HG03159 (cell line): Measurements from ENCODE around the gene SUSD2.
"Not testable (repeated sequence)": the region's sequence is repeated elsewhere in the genome, so short reads cannot be mapped to it uniquely, and the experiment has no call there.

Experiments used
- ATAC-seq: cut with Tn5 transposase; IDR thresholded peaks from one replicate; pipeline ENCODE4 v1.9.1; 2021; ENCODE audit warnings: mild to moderate bottlenecking, moderate library complexity; ENCODE audit not compliant: unreplicated experiment

SUSD2 gene

DNA sequence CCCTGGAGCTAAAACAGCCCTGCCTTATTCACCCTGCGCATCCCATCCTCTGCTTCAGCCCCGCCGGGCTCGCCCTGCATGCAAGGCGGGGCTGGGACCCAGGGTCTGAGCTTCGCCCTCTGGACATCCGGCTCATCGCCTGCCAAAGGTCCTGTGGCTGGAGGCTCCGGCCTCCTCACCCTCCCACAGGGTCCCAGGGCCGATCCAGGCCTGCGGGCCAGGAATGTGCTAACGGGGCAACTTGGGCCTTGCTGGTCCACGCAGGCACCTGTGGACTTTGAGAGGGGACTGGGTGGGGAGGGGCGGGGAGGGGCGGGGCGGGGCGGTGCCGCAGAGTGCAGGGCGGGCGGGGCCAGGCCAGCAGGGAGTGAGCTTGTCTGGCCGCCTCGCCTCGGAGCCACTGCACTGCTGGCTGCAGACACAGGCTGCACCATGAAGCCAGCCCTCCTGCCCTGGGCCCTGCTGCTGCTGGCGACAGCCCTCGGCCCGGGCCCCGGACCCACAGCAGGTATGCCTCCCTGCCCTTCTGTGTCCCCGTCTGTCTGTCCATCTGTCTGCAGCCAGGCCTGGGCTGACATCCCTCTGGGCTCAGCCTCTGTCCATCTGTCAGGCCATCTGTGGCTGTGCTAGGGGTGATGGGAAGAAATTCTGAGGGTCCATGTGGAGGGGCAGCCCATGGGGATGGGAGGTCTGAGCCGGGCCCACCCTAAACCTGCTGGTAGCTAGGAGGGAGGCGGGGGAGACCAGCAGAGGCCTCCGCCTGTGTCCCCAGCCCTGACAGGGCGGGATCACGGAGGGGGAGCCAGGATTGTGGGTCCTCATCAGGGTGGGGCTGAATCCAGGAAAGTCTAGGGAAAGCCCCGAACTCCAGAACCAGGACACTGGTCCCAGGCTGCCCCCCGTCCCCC is at the start of gene SUSD2:
TSS of gene SUSD2 (plus strand) at position 400 of the 908 bp plus-strand sequence. CDS start at position 433, 33 bp downstream.
- ATAC-seq: no peak

DNA sequence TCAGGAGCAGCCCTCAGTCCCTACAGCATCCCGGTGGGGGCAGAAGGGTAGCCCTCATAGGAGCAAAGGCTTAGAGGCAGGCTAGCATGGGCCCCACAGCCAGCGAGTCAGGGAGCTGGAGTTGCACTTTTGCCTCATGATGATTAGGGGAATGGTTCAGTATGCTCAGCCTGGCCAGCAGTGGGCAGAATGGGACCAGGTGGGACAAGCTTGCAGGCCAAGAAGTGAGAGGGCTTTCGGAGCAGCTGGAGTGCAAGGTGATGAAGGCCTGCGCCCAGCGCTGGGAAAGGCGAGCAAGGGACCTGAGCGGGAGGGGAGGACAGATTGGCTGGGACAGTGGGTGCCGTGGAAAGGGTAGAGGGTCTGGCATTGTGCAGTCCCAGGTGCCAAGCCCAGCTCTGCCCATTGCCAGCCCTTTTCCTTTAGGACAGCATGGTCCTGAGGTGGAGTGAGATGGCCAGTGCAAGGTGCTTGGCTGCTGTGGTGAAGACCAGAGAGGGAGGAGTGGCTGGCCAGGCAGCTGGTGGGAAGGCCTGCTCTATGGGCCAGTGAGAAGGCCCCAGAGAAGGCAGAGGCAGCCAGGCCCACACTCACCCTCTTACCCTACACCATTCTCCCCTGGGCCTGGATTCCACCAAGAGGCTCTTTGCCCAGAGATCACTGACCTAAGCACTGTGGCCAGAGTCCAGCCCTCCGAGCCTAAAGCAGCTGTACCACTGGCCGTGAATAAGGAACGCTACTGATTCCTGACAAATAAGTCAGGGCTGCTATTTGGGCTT is 47.9 kb upstream of the SUSD2 start:
- no peak for ATAC-seq

DNA sequence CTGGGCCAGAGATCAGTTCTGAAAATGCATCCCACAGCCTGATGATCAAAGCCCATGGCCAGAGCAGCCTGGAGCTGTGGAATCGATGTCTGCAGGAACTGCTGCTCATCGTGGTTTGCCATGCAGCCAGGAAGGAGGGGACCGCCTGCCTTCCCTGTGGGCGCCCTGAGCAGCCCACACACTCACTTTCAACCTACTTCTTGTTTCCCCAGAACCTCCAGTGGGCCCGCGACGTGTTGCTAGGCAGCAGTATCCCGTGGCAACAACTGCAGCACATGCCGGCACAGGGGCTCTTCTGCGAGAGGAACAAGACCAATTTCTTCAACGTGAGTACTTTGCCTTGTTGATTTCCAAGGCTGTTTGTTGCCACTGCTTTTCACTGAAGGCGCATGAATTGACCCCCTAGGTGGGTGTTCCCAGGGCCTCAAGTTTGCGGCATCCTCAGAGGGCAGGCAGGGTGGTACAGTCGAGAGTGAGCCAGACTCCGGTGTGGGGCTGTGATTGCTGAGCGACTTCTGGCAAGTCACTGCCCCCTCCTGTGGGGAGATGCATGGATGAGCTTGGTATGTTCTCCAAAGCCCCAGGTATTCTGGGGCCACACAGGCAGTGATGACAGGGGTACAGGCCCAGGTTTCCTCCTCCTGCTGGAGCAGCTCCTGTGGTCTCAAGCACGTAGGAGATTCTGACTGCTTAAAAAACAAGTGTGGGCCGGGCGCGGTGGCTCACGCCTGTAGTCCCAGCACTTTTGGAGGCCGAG is 47.0 kb upstream of the SUSD2 start:
- no peak for ATAC-seq

DNA sequence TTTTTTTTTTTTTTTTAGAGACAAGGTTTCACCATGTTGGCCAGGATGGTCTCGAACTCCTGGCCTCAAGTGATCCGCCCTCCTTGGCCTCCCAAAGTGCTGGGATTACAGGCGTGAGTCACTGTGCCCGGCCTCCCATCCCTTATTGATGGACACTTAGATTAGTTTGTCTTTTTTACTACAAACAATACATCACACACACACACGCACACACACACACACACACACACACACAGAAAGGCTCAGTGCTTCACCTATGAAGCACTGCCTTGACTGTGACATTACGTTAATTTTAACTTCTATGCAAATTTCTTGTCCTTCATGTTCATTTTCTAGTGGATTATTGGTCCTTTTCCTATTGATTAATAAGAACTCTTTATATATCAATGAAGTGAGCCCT is 44.8 kb upstream of the SUSD2 start:
- ATAC-seq: not testable (repeated sequence)

GRCh38 chr22:24137595-24137994 is 43.7 kb upstream of the SUSD2 start:
- no peak for ATAC-seq

GRCh38 chr22:24138649-24139420 is 42.5 kb upstream of the SUSD2 start:
- no peak for ATAC-seq

- no peak for ATAC-seq
Observed at GRCh38 chr22:24140357-24140756, 40.9 kb upstream of the SUSD2 start.

- ATAC-seq: no peak
Observed at GRCh38 chr22:24141586-24141985, 39.7 kb upstream of the SUSD2 start.

DNA sequence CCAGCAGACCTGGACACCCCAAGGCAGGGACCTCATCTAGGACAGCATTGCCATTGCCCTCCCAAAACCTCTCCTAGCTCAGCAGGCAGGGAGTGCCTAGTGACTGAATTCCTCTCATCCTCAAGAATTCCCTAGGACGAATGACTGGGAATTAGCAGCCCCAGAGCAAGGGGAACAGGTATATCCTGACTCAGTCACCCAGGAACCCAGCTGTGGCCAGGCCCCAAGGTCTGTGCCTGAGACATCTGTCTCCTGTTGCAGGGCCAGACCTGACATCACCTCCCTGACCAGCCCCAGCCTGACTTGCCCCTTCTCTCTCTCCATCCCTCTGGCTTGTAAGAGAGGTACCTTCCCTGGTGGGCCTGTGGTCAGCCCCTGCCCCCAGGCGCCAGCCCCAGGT is 39.0 kb upstream of the SUSD2 start:
- ATAC-seq: no peak

DNA sequence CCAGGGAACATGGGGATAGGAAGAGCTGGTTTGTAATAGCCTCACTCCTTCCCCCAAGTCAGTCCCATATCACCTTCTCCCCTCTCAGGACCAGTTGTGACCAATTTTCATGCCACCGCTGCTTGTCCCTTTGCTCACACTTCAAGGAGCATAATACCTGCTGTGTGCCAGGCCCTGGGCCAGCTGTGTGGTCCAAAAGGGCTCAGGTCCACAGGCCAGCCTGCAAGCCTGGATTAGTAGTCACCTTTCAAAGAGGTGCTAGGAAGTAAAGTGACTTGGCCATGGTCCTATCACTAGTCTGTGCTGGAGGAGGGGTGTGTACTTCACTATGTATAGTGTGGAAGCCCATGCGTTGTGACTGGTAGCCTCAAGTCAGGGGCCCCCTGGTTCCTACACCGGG is 38.5 kb upstream of the SUSD2 start:
- ATAC-seq: no peak

GRCh38 chr22:24144056-24144777 is 37.1 kb upstream of the SUSD2 start:
- ATAC-seq: no peak

DNA sequence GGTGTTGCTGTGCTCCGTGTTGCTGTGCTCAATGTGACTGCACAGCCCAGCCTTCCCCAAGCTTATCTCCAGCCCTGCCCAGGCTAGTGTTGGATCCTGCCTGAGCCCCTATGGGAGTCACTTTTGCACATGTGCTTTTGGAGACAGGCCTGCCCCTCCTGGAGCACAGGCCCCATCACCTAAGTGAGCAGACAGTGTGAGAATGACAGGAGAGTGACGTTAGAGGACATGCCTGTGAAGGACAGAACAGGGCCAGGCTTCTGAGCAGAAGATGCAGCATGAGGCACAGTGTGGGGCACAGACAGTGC is 36.6 kb upstream of the SUSD2 start:
- no peak for ATAC-seq

DNA sequence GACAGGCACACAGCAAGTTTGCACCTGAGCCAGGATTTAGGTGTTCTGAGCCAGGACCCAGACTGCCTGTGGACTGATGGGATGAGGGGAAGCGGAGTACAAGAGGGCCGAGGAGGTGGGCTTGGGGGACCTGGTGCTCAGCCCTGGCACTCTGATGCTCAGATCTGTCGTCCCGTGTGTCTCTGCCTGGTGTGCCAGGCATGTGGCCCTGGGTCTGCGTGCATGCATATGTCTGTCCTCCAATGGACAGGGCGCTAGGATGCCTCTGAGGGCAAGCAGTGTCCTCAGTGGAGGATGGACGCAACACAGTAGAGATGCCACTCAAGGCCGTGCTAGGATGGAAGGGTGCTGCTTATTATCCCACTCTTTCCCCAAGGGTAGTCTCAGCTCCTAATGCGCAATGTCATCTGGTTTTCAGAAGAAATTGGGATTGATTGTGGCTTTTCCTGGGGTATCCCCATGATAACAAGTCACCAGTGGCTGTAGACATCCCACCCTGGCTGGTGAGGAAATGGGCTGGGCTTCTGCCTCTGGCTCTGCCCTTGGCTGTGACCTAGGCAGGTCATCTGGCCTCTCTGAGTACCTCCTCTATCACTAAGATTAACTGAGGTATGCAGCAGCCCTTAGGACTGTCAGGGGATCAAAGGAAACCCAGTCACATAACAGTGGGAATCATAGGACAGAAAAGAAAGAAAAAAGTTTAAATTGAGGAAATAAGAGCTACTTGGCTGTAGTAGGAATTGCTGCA is 35.7 kb upstream of the SUSD2 start:
- ATAC-seq: no peak

DNA sequence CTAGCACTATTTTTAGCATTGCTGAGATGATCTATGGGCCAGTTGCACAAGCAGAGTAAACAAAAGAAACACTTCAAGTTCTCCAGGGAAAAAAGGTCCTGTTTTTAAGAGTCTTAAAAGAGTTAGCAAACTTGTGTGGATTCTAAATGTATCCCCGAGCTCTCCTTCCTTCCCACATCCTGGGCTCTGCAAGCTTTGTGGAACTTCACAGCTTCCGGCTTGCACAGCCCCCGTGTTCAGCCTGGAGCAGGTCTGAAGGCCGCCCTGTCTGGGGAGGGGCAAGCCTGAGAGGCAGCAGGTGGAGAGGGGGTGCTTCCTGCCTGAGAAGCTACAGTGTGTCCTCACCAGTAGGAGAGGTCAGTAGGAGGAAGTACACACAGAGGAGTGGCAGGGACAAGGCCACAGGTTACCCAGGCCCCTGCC is 35.1 kb upstream of the SUSD2 start:
- ATAC-seq: no peak

- ATAC-seq: no peak
Observed at GRCh38 chr22:24146791-24147353, 34.4 kb upstream of the SUSD2 start.

- ATAC-seq: no peak
Observed at GRCh38 chr22:24147666-24148065, 33.6 kb upstream of the SUSD2 start.

DNA sequence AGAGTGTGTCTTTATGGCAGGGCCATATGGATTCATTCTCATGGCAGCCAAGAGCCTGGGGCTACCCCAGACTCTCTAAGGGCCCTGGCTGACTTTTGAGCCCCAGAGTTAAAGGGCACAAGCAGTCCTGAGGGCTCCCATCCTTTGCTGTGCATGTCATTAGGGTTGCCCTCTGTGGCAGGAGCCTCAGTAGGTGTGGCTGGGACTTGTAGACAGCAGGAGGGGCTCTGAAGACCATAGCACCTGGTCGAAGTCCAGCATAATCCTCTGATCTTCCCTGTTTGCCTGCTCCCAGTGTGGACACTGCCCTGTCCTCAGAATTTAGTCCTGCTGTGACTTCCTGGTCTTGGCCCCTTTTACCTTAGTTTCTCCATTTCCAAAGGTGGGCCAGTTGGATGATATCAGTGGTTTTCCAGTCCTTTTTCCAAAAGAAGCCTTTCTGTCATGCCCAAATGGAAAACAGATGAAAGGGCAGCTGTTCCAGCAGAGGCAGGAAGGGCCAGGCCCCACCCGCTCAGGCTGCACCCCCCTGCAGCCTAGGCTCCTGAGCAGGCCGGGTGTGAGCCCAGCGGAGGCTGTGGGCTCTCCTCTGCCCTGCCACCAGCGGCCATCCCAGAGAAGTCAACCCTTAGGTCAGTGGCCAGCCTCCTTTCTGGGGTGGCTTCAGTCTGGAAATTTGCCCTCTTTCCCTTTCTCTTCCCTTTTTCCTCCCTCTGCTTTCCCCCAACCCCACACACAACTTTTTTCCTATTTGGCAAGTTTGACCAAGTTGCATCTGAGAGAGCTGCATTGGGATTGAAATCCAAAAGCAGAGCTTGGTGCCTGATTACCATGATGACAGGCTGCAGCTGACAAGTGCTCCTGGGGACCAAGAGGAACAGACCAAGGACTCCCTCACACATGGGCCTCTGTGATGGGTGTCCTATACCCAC is 32.8 kb upstream of the SUSD2 start:
- no peak for ATAC-seq

DNA sequence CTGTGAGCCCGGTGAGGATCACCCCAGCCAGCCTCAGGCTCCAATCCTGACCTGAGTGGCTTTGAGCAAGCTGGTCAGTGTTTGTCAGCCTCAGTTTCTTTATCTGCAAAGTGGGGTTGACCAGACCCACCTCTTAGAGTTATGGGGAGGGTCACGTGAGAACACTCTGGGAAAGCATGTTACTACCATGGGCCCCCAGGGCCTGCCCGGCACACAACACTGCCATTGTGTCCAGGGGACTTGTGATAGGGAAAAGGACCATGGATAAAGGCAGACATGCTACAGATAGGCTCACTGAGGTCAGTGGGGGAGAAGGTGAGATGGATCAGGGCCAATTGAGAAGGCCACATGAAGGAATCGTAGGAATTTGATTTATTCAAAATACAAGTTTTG is 32.1 kb upstream of the SUSD2 start:
- no peak for ATAC-seq
